Skin of body (tissue), 2 donors: ENCODE data around the gene SHB. TPM values are rescaled to one million over a fixed set of nuclear protein-coding genes. Genes with fewer than 3 reads are reported as not detected.
"Not testable (repeated sequence)": the region's sequence is repeated elsewhere in the genome, so short reads cannot be mapped to it uniquely, and the experiment has no call there.

ENCODE experiments used
- DNase-seq: peaks from one replicate; lab custom pipeline; 2025; lab: John Stamatoyannopoulos, UW
- total RNA-seq: library from RNA; depleted of rRNA; stranded (reverse); fragments of >200 nt; gene quantifications from one replicate; pipeline ENCODE4 v1.2.3, GENCODE V29; 2014

Gene SHB
- total RNA-seq, 1 donor from 2014 or later, result 10.9 TPM

- DNase-seq, result no peak
Measured at GRCh38 chr9:37905776-37906175, 163.3 kb downstream of the SHB start.

- DNase-seq, result no peak
Measured at GRCh38 chr9:37905131-37905505, 163.9 kb downstream of the SHB start.

- DNase-seq, result peak; percentile 70
Measured at GRCh38 chr9:37904445-37905130, 164.4 kb downstream of the SHB start.

GRCh38 chr9:37903647-37904444, 165.2 kb downstream of the SHB start, which contains the start of gene SLC25A51:
Gene SLC25A51 (minus strand): TSS chr9:37904127. CDS start chr9:37888550, 15,577 bp downstream.
- peak; percentile 89 for DNase-seq

GRCh38 chr9:37902796-37903646, 166.0 kb downstream of the SHB start:
- no peak for DNase-seq

GRCh38 chr9:37902131-37902530, 166.9 kb downstream of the SHB start:
- no peak for DNase-seq

- no peak for DNase-seq
Measured at GRCh38 chr9:37899041-37899440, 170.0 kb downstream of the SHB start.

GRCh38 chr9:37897665-37898064, 171.4 kb downstream of the SHB start:
- no peak for DNase-seq

GRCh38 chr9:37892063-37892462, 177.0 kb downstream of the SHB start:
- no peak for DNase-seq

- DNase-seq, result not testable (repeated sequence)
Measured at GRCh38 chr9:37891042-37891441, 178.0 kb downstream of the SHB start.

- DNase-seq, result no peak
Measured at GRCh38 chr9:37889536-37889935, 179.5 kb downstream of the SHB start.

GRCh38 chr9:37887977-37888583, 180.9 kb downstream of the SHB start:
- DNase-seq, result not testable (repeated sequence)

- no peak for DNase-seq
Measured at GRCh38 chr9:37880916-37881479, 188.0 kb downstream of the SHB start.

GRCh38 chr9:37876376-37876775, 192.7 kb downstream of the SHB start:
- no peak for DNase-seq

GRCh38 chr9:37873955-37874354, 195.1 kb downstream of the SHB start:
- DNase-seq, result no peak

GRCh38 chr9:37870799-37871176, 198.2 kb downstream of the SHB start:
- no peak for DNase-seq

GRCh38 chr9:37870081-37870798, 198.8 kb downstream of the SHB start:
- no peak for DNase-seq
